Measurements from ENCODE around the gene CYP51A1. TPM values are rescaled to one million over a fixed set of nuclear protein-coding genes. Genes with fewer than 3 reads are reported as not detected.
"Not testable (repeated sequence)": the region's sequence is repeated elsewhere in the genome, so short reads cannot be mapped to it uniquely, and the experiment has no call there.

CYP51A1 gene
- total RNA-seq, 1 donor from 2014 or later, result 130 TPM

DNA sequence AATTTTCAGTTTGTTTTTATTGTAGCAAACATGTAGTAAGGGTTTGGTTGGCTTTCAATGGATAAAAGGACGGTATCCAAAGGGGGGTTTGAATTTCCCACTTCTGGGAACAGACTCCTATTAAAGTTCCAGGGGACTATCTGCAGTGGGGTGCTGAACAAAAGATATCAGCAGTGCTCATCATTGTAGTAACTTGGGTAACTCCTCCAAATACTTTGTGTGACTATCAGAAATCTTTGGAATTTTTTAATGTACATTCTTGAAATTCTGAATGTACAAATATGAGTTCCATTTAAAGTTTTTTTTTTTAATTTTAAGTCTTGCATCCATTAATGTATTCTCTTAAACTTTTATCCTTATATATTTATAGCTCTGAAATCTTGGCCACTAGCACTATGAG is 42.1 kb downstream of the CYP51A1 start:
- H3K36me3 Mint-ChIP-seq, result peaks cover 48% of the 10 kb centered on the region
- H3F3A ChIP-seq (ENCODE audit: low read depth), result no peaks in the 10 kb centered on the region
- H3K27ac Mint-ChIP-seq, result no peak overlapping the region
- no peak for TF ChIP-seq EZH2phosphoT487 (IDR thresholded peaks at IDR 0.05)
- no peak for TF ChIP-seq EZH2 (IDR thresholded peaks at IDR 0.05)
- TF ChIP-seq, protein P1, sequence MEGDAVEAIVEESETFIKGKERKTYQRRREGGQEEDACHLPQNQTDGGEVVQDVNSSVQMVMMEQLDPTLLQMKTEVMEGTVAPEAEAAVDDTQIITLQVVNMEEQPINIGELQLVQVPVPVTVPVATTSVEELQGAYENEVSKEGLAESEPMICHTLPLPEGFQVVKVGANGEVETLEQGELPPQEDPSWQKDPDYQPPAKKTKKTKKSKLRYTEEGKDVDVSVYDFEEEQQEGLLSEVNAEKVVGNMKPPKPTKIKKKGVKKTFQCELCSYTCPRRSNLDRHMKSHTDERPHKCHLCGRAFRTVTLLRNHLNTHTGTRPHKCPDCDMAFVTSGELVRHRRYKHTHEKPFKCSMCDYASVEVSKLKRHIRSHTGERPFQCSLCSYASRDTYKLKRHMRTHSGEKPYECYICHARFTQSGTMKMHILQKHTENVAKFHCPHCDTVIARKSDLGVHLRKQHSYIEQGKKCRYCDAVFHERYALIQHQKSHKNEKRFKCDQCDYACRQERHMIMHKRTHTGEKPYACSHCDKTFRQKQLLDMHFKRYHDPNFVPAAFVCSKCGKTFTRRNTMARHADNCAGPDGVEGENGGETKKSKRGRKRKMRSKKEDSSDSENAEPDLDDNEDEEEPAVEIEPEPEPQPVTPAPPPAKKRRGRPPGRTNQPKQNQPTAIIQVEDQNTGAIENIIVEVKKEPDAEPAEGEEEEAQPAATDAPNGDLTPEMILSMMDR (IDR thresholded peaks at IDR 0.05), result no peak
- peaks cover 41% of the 10 kb centered on the region for H3K36me3 ChIP-seq
- no peaks in the 10 kb centered on the region for H4K20me1 ChIP-seq (ENCODE audit: low read depth)
- no peaks in the 10 kb centered on the region for H3K4me1 ChIP-seq
- no peak overlapping the region for H3K4me2 ChIP-seq
- H3K27me3 Mint-ChIP-seq (ENCODE audit: insufficient read depth, low read depth), result no peaks in the 10 kb centered on the region
- no peak for DNase-seq (ENCODE audit: low spot score)
- no peak overlapping the region for H3K9ac ChIP-seq
- H3K4me3 ChIP-seq, result no peak overlapping the region
- no peaks in the 10 kb centered on the region for H3K9me3 ChIP-seq (ENCODE audit: low read depth)
- H3K79me2 ChIP-seq (ENCODE audit: low read depth), result no peaks in the 10 kb centered on the region
- H3K4me1 Mint-ChIP-seq, result no peaks in the 10 kb centered on the region
- no peaks in the 10 kb centered on the region for H3K27me3 ChIP-seq
- no peaks in the 10 kb centered on the region for H3K9me3 Mint-ChIP-seq
- H3K4me3 Mint-ChIP-seq, result no peak overlapping the region
- H2AFZ ChIP-seq (replicated peaks), result no peak overlapping the region
- no peak overlapping the region for H3K27ac ChIP-seq

DNA sequence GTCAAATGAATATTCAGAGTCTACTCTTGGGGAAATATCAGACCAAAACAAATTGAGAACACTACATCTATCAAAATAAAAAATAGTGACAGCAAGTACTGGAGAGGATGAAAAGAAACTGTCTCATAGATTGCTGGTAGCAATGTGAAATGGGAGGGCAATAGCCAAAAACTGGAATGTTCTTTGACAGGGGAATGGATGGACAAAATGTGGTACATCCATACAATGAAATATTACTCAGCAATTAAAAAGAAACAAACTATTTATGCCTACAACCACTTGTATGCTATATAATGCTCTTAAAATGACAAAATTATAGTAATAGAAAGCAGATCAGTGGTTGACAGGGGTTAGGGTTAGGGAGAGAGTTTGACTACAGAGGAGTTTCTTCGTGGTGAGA is 46.0 kb downstream of the CYP51A1 start:
- DNase-seq (ENCODE audit: low spot score), result no peak
- no peaks in the 10 kb centered on the region for H3K79me2 ChIP-seq (ENCODE audit: low read depth)
- no peaks in the 10 kb centered on the region for H3K27me3 ChIP-seq
- no peaks in the 10 kb centered on the region for H3F3A ChIP-seq (ENCODE audit: low read depth)
- Mint-ChIP-seq H3K27ac (no peak overlapping the region), H3K4me1 (no peaks in the 10 kb centered on the region), H3K4me3 (no peak overlapping the region), H3K36me3 (peaks cover 61% of the 10 kb centered on the region), H3K27me3 (ENCODE audit: insufficient read depth, low read depth) (no peaks in the 10 kb centered on the region), H3K9me3 (peaks cover 1% of the 10 kb centered on the region)
- no peak overlapping the region for H3K27ac ChIP-seq
- H3K9ac ChIP-seq, result no peak overlapping the region
- H3K4me3 ChIP-seq, result no peak overlapping the region
- peaks cover 57% of the 10 kb centered on the region for H3K36me3 ChIP-seq
- H3K9me3 ChIP-seq (ENCODE audit: low read depth), result no peaks in the 10 kb centered on the region
- H3K4me1 ChIP-seq, result no peaks in the 10 kb centered on the region
- H2AFZ ChIP-seq (replicated peaks), result no peak overlapping the region
- no peak overlapping the region for H3K4me2 ChIP-seq
- H4K20me1 ChIP-seq (ENCODE audit: low read depth), result no peaks in the 10 kb centered on the region
- TF ChIP-seq EZH2phosphoT487 (IDR thresholded peaks at IDR 0.05), result no peak
- TF ChIP-seq, protein P1 (IDR thresholded peaks at IDR 0.05), result no peak
- TF ChIP-seq EZH2 (IDR thresholded peaks at IDR 0.05), result no peak

DNA sequence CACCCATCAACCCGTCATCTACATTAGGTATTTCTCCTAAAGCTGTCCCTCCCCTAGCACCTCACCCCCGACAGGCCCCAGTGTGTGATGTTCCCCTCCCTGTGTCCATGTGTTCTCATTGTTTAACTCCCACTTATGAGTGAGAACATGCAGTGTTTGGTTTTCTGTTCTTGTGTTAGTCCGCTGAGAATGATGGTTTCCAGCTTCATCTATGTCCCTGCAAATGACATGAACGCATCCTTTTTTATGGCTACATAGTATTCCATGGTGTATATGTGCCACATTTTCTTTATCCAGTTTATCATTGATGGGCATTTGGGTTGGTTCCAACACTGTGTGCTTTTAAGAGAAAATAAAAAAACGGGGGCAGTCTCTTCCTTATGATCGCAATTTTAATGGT is 50.4 kb downstream of the CYP51A1 start:
- not testable (repeated sequence) for H3K4me1 Mint-ChIP-seq; H3F3A ChIP-seq (ENCODE audit: low read depth); H3K9me3 Mint-ChIP-seq; H3K27ac Mint-ChIP-seq; H3K4me3 Mint-ChIP-seq; H3K27me3 Mint-ChIP-seq (ENCODE audit: insufficient read depth, low read depth); H3K9me3 ChIP-seq (ENCODE audit: low read depth); H2AFZ ChIP-seq (replicated peaks); H3K27ac ChIP-seq; H4K20me1 ChIP-seq (ENCODE audit: low read depth); H3K79me2 ChIP-seq (ENCODE audit: low read depth); H3K4me2 ChIP-seq; DNase-seq (ENCODE audit: low spot score); H3K27me3 ChIP-seq; H3K9ac ChIP-seq; H3K4me1 ChIP-seq; H3K4me3 ChIP-seq
- peaks cover 46% of the 10 kb centered on the region for H3K36me3 ChIP-seq
- H3K36me3 Mint-ChIP-seq, result peaks cover 52% of the 10 kb centered on the region

DNA sequence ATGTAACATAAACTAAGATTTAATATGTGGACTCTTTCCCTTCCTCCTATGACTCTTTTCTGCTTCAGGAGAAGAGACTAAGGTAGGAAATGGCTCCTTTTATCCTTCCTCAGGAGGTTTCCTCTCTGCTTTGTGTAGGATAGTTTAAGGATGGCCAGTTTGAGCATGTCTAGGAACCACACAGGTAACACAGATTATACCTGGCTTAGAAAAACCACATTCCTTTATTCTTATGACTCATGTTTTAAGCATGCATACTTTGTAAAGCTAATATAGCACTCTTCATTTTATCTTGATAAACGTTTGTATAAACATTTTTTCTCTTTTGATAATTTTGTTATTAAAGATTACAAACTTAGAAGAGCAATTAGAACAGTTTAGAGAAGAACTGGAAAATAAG is 57.8 kb downstream of the CYP51A1 start:
- Mint-ChIP-seq H3K27me3 (ENCODE audit: insufficient read depth, low read depth) (peaks cover 2% of the 10 kb centered on the region), H3K4me3 (no peak overlapping the region), H3K9me3 (no peaks in the 10 kb centered on the region), H3K27ac (no peak overlapping the region), H3K4me1 (no peaks in the 10 kb centered on the region), H3K36me3 (peaks cover 27% of the 10 kb centered on the region)
- H3K27ac ChIP-seq, result no peak overlapping the region
- H3K79me2 ChIP-seq (ENCODE audit: low read depth), result no peaks in the 10 kb centered on the region
- no peaks in the 10 kb centered on the region for H3F3A ChIP-seq (ENCODE audit: low read depth)
- no peak for DNase-seq (ENCODE audit: low spot score)
- TF ChIP-seq EZH2phosphoT487 (IDR thresholded peaks at IDR 0.05) (no peak), EZH2 (IDR thresholded peaks at IDR 0.05) (no peak)
- TF ChIP-seq, protein P1 (IDR thresholded peaks at IDR 0.05), result no peak
- no peak overlapping the region for H3K9ac ChIP-seq
- H3K9me3 ChIP-seq (ENCODE audit: low read depth), result no peaks in the 10 kb centered on the region
- H3K36me3 ChIP-seq, result peaks cover 18% of the 10 kb centered on the region
- H2AFZ ChIP-seq (replicated peaks), result no peak overlapping the region
- H4K20me1 ChIP-seq (ENCODE audit: low read depth), result no peaks in the 10 kb centered on the region
- no peak overlapping the region for H3K4me2 ChIP-seq
- H3K4me3 ChIP-seq, result no peak overlapping the region
- no peaks in the 10 kb centered on the region for H3K4me1 ChIP-seq
- no peaks in the 10 kb centered on the region for H3K27me3 ChIP-seq

Measured in neural progenitor cell (in vitro differentiated cells).